HEK293T (cell line): ENCODE measurements around the gene CYP17A1.

Source experiments
- ARNT ChIP-seq: fragments of 450-650 bp; IDR thresholded peaks from 2 replicates; pipeline ENCODE4 v1.6.1; 2017; ENCODE audit warnings: mild to moderate bottlenecking
- BHLHE40 ChIP-seq: fragments of 450-650 bp; IDR thresholded peaks from 2 replicates; pipeline ENCODE4 v1.6.1; 2016; ENCODE audit warnings: mild to moderate bottlenecking, moderate library complexity, borderline replicate concordance
- FOXK2 ChIP-seq: fragments of 450-650 bp; IDR thresholded peaks from 2 replicates; pipeline ENCODE4 v1.6.1; 2016; ENCODE audit warnings: mild to moderate bottlenecking
- FOXM1 ChIP-seq: fragments of 450-650 bp; IDR thresholded peaks from 2 replicates; pipeline ENCODE4 v1.6.1; 2017; ENCODE audit warnings: mild to moderate bottlenecking, borderline replicate concordance
- LEF1 ChIP-seq: fragments of 450-650 bp; IDR thresholded peaks from 2 replicates; pipeline ENCODE4 v1.6.1; 2017; ENCODE audit warnings: mild to moderate bottlenecking, borderline replicate concordance
- SP1 ChIP-seq: fragments of 450-650 bp; IDR thresholded peaks from 2 replicates; pipeline ENCODE4 v1.6.1; 2017

GRCh38 chr10:102819054-102819453 is 18.2 kb downstream of the CYP17A1 start:
- TF ChIP-seq SP1, result no peak
- no peak for TF ChIP-seq FOXK2
- no peak for TF ChIP-seq BHLHE40
- no peak for TF ChIP-seq ARNT
- no peak for TF ChIP-seq FOXM1
- no peak for TF ChIP-seq LEF1
